Naive thymus-derived CD4-positive, alpha-beta T cell (primary cell): ENCODE data around the gene RMDN3. TPM values are rescaled to one million over a fixed set of nuclear protein-coding genes. Genes with fewer than 3 reads are reported as not detected.

Experiments used
- ATAC-seq: fragments of 150-1000 bp; cut with Tn5 transposase; 2 replicates; pipeline ENCODE4 v1.10.0; 2021; ENCODE audit warnings: mild to moderate bottlenecking, moderate library complexity
- CTCF ChIA-PET: fragments of 350-600 bp; sonication (Branson Sonifier 250); formaldehyde crosslinking; loops from one replicate; lab custom pipeline; 2021; ENCODE audit warnings: antibody characterized with exemption; lab: Charles Lee
- POLR2A ChIA-PET: fragments of 350-600 bp; sonication (Branson Sonifier 250); formaldehyde crosslinking; loops from one replicate; lab custom pipeline; 2021; ENCODE audit warnings: antibody characterized with exemption, inconsistent platforms; lab: Charles Lee
- DNase-seq, 9 donors: peaks; one replicate each; pipeline versions ENCODE4 v3.0.0 to v3.0.0-alpha.2; 2020 to 2022; ENCODE audit warnings: mixed read lengths in 1 of 9
- H3K27ac ChIP-seq: one replicate; pipeline ENCODE4 v1.7.0; 2013; ENCODE audit warnings: mild to moderate bottlenecking, low read depth, low read length, moderate library complexity
- H3K27me3 ChIP-seq, 2 donors: one replicate each; pipeline ENCODE4 v1.7.0; 2013; ENCODE audit warnings: low read length in 2 of 2, mild to moderate bottlenecking in 2 of 2, moderate library complexity in 2 of 2; ENCODE audit not compliant: control insufficient read depth in 2 of 2, insufficient read depth in 2 of 2
- H3K36me3 ChIP-seq, 3 experiments: 1 replicate in 2 of 3; 2 replicates in 1 of 3; pipeline ENCODE4 v1.7.0; 2013; ENCODE audit warnings: low read length in 3 of 3, mild to moderate bottlenecking in 3 of 3, moderate library complexity in 1 of 3; ENCODE audit not compliant: insufficient read depth in 3 of 3, control insufficient read depth in 2 of 3
- H3K4me1 ChIP-seq, 2 donors: one replicate each; pipeline ENCODE4 v1.7.0; 2013; ENCODE audit warnings: low read length in 2 of 2, mild to moderate bottlenecking in 2 of 2, moderate library complexity in 1 of 2; ENCODE audit not compliant: control insufficient read depth in 2 of 2, insufficient read depth in 2 of 2
- H3K4me3 ChIP-seq: 2 replicates; pipeline ENCODE4 v1.7.0; 2013; ENCODE audit warnings: mild to moderate bottlenecking, low read length
- H3K9me3 ChIP-seq, 3 experiments: 1 replicate in 2 of 3; 2 replicates in 1 of 3; pipeline ENCODE4 v1.7.0; 2013; ENCODE audit warnings: low read length in 3 of 3; ENCODE audit not compliant: control insufficient read depth in 2 of 3
- H3K27ac Mint-ChIP-seq, 9 donors: one replicate each; pipeline ENCODE4 v1.8.0; 2020 to 2022; ENCODE audit warnings: mixed read lengths in 9 of 9, mild to moderate bottlenecking in 8 of 9, moderate library complexity in 5 of 9, inconsistent platforms in 2 of 9
- H3K27me3 Mint-ChIP-seq, 5 donors: one replicate each; pipeline ENCODE4 v1.8.0; 2021 to 2022; ENCODE audit warnings: mixed read lengths in 5 of 5, mild to moderate bottlenecking in 1 of 5
- H3K36me3 Mint-ChIP-seq, 5 donors: one replicate each; pipeline ENCODE4 v1.8.0; 2020 to 2022; ENCODE audit warnings: mixed read lengths in 5 of 5, mild to moderate bottlenecking in 3 of 5, inconsistent platforms in 1 of 5
- H3K4me1 Mint-ChIP-seq, 7 donors: one replicate each; pipeline ENCODE4 v1.8.0; 2020 to 2022; ENCODE audit warnings: mixed read lengths in 7 of 7, mild to moderate bottlenecking in 3 of 7, inconsistent platforms in 1 of 7
- H3K4me3 Mint-ChIP-seq, 10 donors: one replicate each; pipeline ENCODE4 v1.8.0; 2020 to 2022; ENCODE audit warnings: mild to moderate bottlenecking in 10 of 10, mixed read lengths in 10 of 10, moderate library complexity in 6 of 10, inconsistent platforms in 2 of 10
- H3K9me3 Mint-ChIP-seq, 11 donors: one replicate each; pipeline ENCODE4 v1.8.0; 2020 to 2022; ENCODE audit warnings: mixed read lengths in 11 of 11, mild to moderate bottlenecking in 4 of 11, inconsistent platforms in 1 of 11, moderate library complexity in 1 of 11
- intact Hi-C, 2 donors: fragments of 100-400 bp; cut with micrococcal nuclease; formaldehyde crosslinking; loops; one replicate each; pipeline ENCODE4 v1.15.1; 2023
- polyA plus RNA-seq, 2 donors: library from polyadenylated mRNA; unstranded; fragments of 300-500 nt; fragmentation: Illumina TruSeq; gene quantifications; one replicate each; pipeline ENCODE4 v1.2.3, GENCODE V29; 2021
- total RNA-seq, 6 experiments: library from RNA in 5 of 6; stranded (reverse) in 5 of 6; gene quantifications; 1 replicate in 5 of 6; 2 replicates in 1 of 6; pipeline ENCODE4 v1.2.3 and lab custom pipeline; 2021 to 2026

The RMDN3 gene
- total and polyA plus RNA-seq, 7 experiments from 2014 or later = 15.7 to 44.0 (median 21.6) TPM

- Histone ChIP-seq H3K36me3 (peaks cover 0 to 11% (median 0%) of the 10 kb centered on the region in 3 experiments), H3K27ac (no peak overlapping the region), H3K4me1 (peaks cover 14 to 18% of the 10 kb centered on the region in 2 donors), H3K9me3 (no peaks in the 10 kb centered on the region), H3K4me3 (no peak overlapping the region), H3K27me3 (no peaks in the 10 kb centered on the region)
- CTCF ChIA-PET = interaction anchor here (0.8 to 0.9 kb wide), 3 partner anchors 106 to 395 kb away, joined by 3 read pairs; partner anchors contain the start of gene VPS18
- intact Hi-C loops = no loop called here
- DNase-seq (peak in 5 of 9 donors; percentile 35 to 47 (median 39)), ATAC-seq (peak; percentile 56)
- Mint-ChIP-seq H3K27ac (peak overlapping the region in 7 of 9 donors; percentile 3 to 65 (median 36)), H3K27me3 (no peaks in the 10 kb centered on the region), H3K4me1 (peaks cover 23 to 37% (median 26%) of the 10 kb centered on the region in 7 donors), H3K4me3 (peak overlapping the region; percentile 16 to 71 (median 54)), H3K36me3 (peaks cover 0 to 5% (median 0%) of the 10 kb centered on the region in 5 donors), H3K9me3 (no peaks in the 10 kb centered on the region)
- POLR2A ChIA-PET = no interaction called here
Observed at GRCh38 chr15:40787344-40787841, 32.3 kb upstream of the RMDN3 start.

GRCh38 chr15:40785814-40786213 is 30.8 kb upstream of the RMDN3 start:
- POLR2A ChIA-PET = interaction anchor here (0.6 to 0.9 kb wide), 2 partner anchors 14 to 22 kb away, joined by 3 to 5 read pairs; partner anchors contain the start of gene GCHFR

GRCh38 chr15:40785164-40785563 is 30.1 kb upstream of the RMDN3 start:
- Mint-ChIP-seq H3K36me3 (no peaks in the 10 kb centered on the region), H3K9me3 (no peaks in the 10 kb centered on the region), H3K27ac (no peak overlapping the region), H3K4me1 (peaks cover 24 to 34% (median 27%) of the 10 kb centered on the region in 7 donors), H3K27me3 (no peaks in the 10 kb centered on the region), H3K4me3 (no peak overlapping the region)
- no peak overlapping the region for H3K4me3 ChIP-seq
- peaks cover 0 to 2% (median 0%) of the 10 kb centered on the region in 3 experiments for H3K36me3 ChIP-seq
- intact Hi-C loops = no loop called here
- ATAC-seq (no peak), DNase-seq (no peak)
- POLR2A ChIA-PET = interaction anchor here (0.5 to 0.9 kb wide), 3 partner anchors 9 to 21 kb away, joined by 3 to 5 read pairs (median 3); partner anchors contain the start of gene GCHFR
- H3K27ac ChIP-seq = no peak overlapping the region
- H3K4me1 ChIP-seq = peaks cover 14 to 18% of the 10 kb centered on the region in 2 donors
- CTCF ChIA-PET = interaction anchor here (0.8 to 5.2 kb wide), 4 partner anchors 12 to 107 kb away, joined by 3 to 48 read pairs (median 6); no protein-coding TSS in a partner anchor
- no peaks in the 10 kb centered on the region for H3K27me3 ChIP-seq
- H3K9me3 ChIP-seq = no peaks in the 10 kb centered on the region

More at GRCh38 chr15:40785814-40786213, 30.8 kb upstream of the RMDN3 start:
- no peak for ATAC-seq
- H3K36me3 Mint-ChIP-seq = no peaks in the 10 kb centered on the region
- H3K9me3 Mint-ChIP-seq = no peaks in the 10 kb centered on the region
- H3K27me3 Mint-ChIP-seq = no peaks in the 10 kb centered on the region
- intact Hi-C loops = no loop called here
- Histone ChIP-seq H3K9me3 (no peaks in the 10 kb centered on the region), H3K36me3 (peaks cover 0 to 2% (median 0%) of the 10 kb centered on the region in 3 experiments), H3K4me1 (peaks cover 14 to 18% of the 10 kb centered on the region in 2 donors), H3K27ac (no peak overlapping the region), H3K4me3 (no peak overlapping the region), H3K27me3 (no peaks in the 10 kb centered on the region)
- H3K4me1 Mint-ChIP-seq = peaks cover 24 to 34% (median 27%) of the 10 kb centered on the region in 7 donors
- CTCF ChIA-PET = interaction anchor here (0.6 to 5.2 kb wide), 3 partner anchors 17 to 108 kb away, joined by 3 to 48 read pairs (median 3); no protein-coding TSS in a partner anchor
- H3K4me3 Mint-ChIP-seq = no peak overlapping the region
- DNase-seq = no peak
- no peak overlapping the region for H3K27ac Mint-ChIP-seq

GRCh38 chr15:40782609-40783227 is 27.7 kb upstream of the RMDN3 start:
- CTCF ChIA-PET = interaction anchor here (0.6 to 5.2 kb wide), 27 partner anchors 9 to 283 kb away, joined by 3 to 48 read pairs (median 4); partner anchors contain the start of genes C15orf62, CCDC32, KNL1 and PPP1R14D
- peaks cover 0 to 8% (median 5%) of the 10 kb centered on the region in 5 donors for H3K36me3 Mint-ChIP-seq
- no peaks in the 10 kb centered on the region for H3K9me3 ChIP-seq
- H3K4me1 ChIP-seq = peaks cover 8 to 13% of the 10 kb centered on the region in 2 donors
- no peaks in the 10 kb centered on the region for H3K27me3 Mint-ChIP-seq
- H3K4me3 ChIP-seq = no peak overlapping the region
- no peaks in the 10 kb centered on the region for H3K9me3 Mint-ChIP-seq
- peak; percentile 63 to 78 (median 75) for DNase-seq
- H3K27ac Mint-ChIP-seq = peak overlapping the region in 2 of 9 donors; percentile 34 to 39
- intact Hi-C loops = loop anchor here (1.0 to 5.0 kb wide), 10 partner anchors 18 to 263 kb away; partner anchors contain the start of genes DNAJC17 (in 1 of the 2), GCHFR (in 1 of the 2), RMDN3 (in 1 of the 2) and ZFYVE19 (in 1 of the 2)
- peaks cover 0 to 26% (median 7%) of the 10 kb centered on the region in 3 experiments for H3K36me3 ChIP-seq
- POLR2A ChIA-PET = interaction anchor here (1.7 kb wide), 1 partner anchor 88 kb away, joined by 11 read pairs; the partner anchor contains the start of gene RAD51
- H3K4me3 Mint-ChIP-seq = no peak overlapping the region
- no peak overlapping the region for H3K27ac ChIP-seq
- peak; percentile 99 for ATAC-seq
- H3K4me1 Mint-ChIP-seq = peaks cover 12 to 25% (median 20%) of the 10 kb centered on the region in 7 donors
- H3K27me3 ChIP-seq = no peaks in the 10 kb centered on the region

- H3K36me3 ChIP-seq = peaks cover 7 to 83% (median 18%) of the 10 kb centered on the region in 3 experiments
- intact Hi-C loops = no loop called here
- Mint-ChIP-seq H3K36me3 (peaks cover 3 to 29% (median 11%) of the 10 kb centered on the region in 5 donors), H3K4me3 (no peak overlapping the region), H3K4me1 (peaks cover 0 to 13% (median 0%) of the 10 kb centered on the region in 7 donors), H3K27me3 (no peaks in the 10 kb centered on the region), H3K9me3 (no peaks in the 10 kb centered on the region), H3K27ac (peak overlapping the region in 4 of 9 donors; percentile 5 to 65 (median 26))
- POLR2A ChIA-PET = interaction anchor here (0.8 to 1.2 kb wide), 2 partner anchors 82 to 386 kb away, joined by 3 read pairs; partner anchors contain the start of gene RAD51
- H3K27me3 ChIP-seq = no peaks in the 10 kb centered on the region
- H3K4me3 ChIP-seq = no peak overlapping the region
- DNase-seq (no peak), ATAC-seq (peak; percentile 93)
- CTCF ChIA-PET = interaction anchor here (0.6 kb wide), 2 partner anchors 375 to 442 kb away, joined by 3 to 5 read pairs; no protein-coding TSS in a partner anchor
- peaks cover 0 to 11% of the 10 kb centered on the region in 2 donors for H3K4me1 ChIP-seq
- no peak overlapping the region for H3K27ac ChIP-seq
- H3K9me3 ChIP-seq = no peaks in the 10 kb centered on the region
Observed at GRCh38 chr15:40776537-40777141, 21.6 kb upstream of the RMDN3 start.
